Neutrophil (primary cell): ENCODE data around the gene KCNQ2.

Experiments used
- H3K27ac ChIP-seq: fragments of 200-600 bp; sonication (generic); 2 replicates; pipeline ENCODE4 v1.5.1; 2016; ENCODE audit warnings: mild to moderate bottlenecking, moderate library complexity
- H3K27me3 ChIP-seq: fragments of 200-600 bp; sonication (generic); 2 replicates; pipeline ENCODE4 v1.6.0; 2016; ENCODE audit warnings: mild to moderate bottlenecking
- H3K36me3 ChIP-seq: fragments of 200-600 bp; sonication (generic); 2 replicates; pipeline ENCODE4 v1.5.1; 2017
- H3K4me1 ChIP-seq, 2 experiments: fragments of 200-600 bp in 1 of 2; sonication (generic) in 1 of 2; 1 replicate in 1 of 2; 2 replicates in 1 of 2; pipeline versions ENCODE4 v1.5.1 to v1.6.1; 2013 to 2016; ENCODE audit warnings: low read depth in 1 of 2, low read length in 1 of 2, mild to moderate bottlenecking in 1 of 2, moderate library complexity in 1 of 2; ENCODE audit not compliant: control insufficient read depth in 1 of 2, insufficient read depth in 1 of 2
- H3K4me3 ChIP-seq, 2 experiments: fragments of 200-600 bp in 1 of 2; sonication (generic) in 1 of 2; 1 replicate in 1 of 2; 2 replicates in 1 of 2; pipeline ENCODE4 v1.5.1; 2013 to 2016; ENCODE audit warnings: low read depth in 1 of 2, low read length in 1 of 2, mild to moderate bottlenecking in 1 of 2, moderate library complexity in 1 of 2
- H3K9me3 ChIP-seq: fragments of 200-600 bp; sonication (generic); 2 replicates; pipeline ENCODE4 v1.5.1; 2016
- TF ChIP-seq, protein P1 (sequence below): fragments of 200-600 bp; sonication (generic); IDR thresholded peaks from 2 replicates; pipeline ENCODE4 v1.5.1; 2016; ENCODE audit warnings: antibody characterized with exemption

KCNQ2 gene

DNA sequence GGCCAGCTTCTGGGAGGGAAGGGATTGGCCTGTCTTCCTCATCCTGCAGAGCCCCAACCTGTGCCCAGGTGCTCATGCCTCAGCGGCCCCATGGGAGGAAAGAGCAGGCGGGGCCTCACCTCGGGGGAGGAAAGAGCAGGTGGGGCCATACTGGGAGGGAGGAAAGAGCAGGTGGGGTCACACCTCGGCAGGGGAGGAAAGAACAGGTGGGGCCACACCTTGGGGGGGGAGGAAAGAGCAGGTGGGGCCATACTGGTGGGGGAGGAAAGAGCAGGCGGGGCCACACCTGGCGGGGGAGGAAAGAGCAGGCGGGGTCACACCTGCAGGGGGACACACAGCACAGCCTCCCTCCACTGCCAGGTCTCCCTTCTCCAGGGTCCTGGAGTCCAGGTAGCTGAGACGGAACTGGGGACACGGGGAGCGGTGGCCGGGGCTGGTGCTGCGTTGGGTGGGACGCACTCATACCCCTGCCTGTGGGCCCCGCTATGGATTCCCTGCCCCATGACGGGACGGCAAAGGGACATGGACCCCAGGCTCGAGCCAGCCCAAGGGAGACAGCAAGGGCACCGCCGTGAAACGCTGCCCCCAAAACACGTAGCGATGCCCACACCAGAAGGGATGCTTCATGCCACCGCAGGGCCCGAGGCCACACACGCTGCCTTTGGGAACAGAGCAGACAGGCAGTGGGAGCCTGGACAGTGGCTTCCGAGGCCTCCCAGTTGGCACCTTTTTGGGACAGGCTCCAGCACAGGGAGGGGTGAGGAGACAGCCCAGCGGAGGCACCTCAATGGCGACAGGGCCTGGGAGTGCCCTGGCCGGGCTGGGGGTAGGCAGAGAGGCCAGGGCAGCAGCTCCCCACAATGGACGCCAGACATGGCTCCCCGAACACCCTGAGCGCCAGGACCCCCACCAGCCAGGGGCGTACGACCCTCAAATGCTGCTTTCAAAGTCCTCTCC, 68.0 kb downstream of the KCNQ2 start:
- no peaks in the 10 kb centered on the region for H3K9me3 ChIP-seq
- TF ChIP-seq, protein P1, sequence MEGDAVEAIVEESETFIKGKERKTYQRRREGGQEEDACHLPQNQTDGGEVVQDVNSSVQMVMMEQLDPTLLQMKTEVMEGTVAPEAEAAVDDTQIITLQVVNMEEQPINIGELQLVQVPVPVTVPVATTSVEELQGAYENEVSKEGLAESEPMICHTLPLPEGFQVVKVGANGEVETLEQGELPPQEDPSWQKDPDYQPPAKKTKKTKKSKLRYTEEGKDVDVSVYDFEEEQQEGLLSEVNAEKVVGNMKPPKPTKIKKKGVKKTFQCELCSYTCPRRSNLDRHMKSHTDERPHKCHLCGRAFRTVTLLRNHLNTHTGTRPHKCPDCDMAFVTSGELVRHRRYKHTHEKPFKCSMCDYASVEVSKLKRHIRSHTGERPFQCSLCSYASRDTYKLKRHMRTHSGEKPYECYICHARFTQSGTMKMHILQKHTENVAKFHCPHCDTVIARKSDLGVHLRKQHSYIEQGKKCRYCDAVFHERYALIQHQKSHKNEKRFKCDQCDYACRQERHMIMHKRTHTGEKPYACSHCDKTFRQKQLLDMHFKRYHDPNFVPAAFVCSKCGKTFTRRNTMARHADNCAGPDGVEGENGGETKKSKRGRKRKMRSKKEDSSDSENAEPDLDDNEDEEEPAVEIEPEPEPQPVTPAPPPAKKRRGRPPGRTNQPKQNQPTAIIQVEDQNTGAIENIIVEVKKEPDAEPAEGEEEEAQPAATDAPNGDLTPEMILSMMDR = no peak

GRCh38 chr20:63403403-63404105, 68.9 kb downstream of the KCNQ2 start:
- Histone ChIP-seq H3K36me3 (no peaks in the 10 kb centered on the region), H3K27ac (no peak overlapping the region), H3K4me1 (no peaks in the 10 kb centered on the region), H3K27me3 (no peaks in the 10 kb centered on the region), H3K4me3 (no peak overlapping the region), H3K9me3 (no peaks in the 10 kb centered on the region)
- TF ChIP-seq, protein P1 = no peak

More for the DNA sequence above, 68.0 kb downstream of the KCNQ2 start:
- Histone ChIP-seq H3K4me1 (no peaks in the 10 kb centered on the region), H3K27ac (no peak overlapping the region), H3K4me3 (no peak overlapping the region), H3K36me3 (no peaks in the 10 kb centered on the region), H3K27me3 (no peaks in the 10 kb centered on the region)

GRCh38 chr20:63402860-63403220, 69.6 kb downstream of the KCNQ2 start:
- no peak overlapping the region for H3K4me3 ChIP-seq
- H3K9me3 ChIP-seq = no peaks in the 10 kb centered on the region
- no peaks in the 10 kb centered on the region for H3K36me3 ChIP-seq
- TF ChIP-seq, protein P1 = no peak
- H3K27me3 ChIP-seq = no peaks in the 10 kb centered on the region
- H3K27ac ChIP-seq = no peak overlapping the region
- no peaks in the 10 kb centered on the region for H3K4me1 ChIP-seq

DNA sequence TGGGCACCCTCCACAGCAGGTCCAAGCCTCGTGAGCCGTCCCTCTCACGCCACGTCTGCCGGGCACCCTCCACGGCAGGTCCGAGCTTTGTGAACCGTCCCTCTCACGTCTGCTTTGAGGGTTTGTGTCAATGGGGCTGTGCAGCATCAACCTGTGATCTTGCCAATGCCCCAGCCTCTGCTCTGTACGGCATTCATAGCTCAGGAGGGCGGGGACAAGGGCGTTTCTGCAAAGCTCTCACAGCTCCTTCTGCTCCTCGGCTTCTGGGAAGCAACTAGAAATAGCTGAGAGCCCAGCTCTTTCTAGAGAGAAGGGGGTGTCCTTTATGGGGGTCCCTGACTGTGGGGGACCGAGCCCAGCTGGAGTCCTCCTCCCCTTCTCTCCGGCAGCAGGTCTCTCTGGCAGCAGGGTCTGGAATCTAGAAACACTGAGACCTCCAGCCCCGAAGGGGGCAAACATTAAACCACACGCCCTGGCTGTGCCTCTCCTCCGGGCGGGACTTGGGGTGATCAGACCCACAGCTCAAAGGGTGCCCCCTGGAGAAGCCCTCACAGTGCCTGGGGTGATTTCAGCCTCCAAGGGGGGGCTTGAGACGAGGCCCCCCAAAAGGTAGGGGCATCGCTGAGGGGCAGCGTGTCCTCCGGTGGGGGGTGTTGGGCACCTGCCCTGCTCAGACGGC, 70.1 kb downstream of the KCNQ2 start:
- Histone ChIP-seq H3K27me3 (no peaks in the 10 kb centered on the region), H3K36me3 (no peaks in the 10 kb centered on the region), H3K4me3 (no peak overlapping the region), H3K4me1 (no peaks in the 10 kb centered on the region), H3K27ac (no peak overlapping the region), H3K9me3 (no peaks in the 10 kb centered on the region)
- TF ChIP-seq, protein P1 = no peak

DNA sequence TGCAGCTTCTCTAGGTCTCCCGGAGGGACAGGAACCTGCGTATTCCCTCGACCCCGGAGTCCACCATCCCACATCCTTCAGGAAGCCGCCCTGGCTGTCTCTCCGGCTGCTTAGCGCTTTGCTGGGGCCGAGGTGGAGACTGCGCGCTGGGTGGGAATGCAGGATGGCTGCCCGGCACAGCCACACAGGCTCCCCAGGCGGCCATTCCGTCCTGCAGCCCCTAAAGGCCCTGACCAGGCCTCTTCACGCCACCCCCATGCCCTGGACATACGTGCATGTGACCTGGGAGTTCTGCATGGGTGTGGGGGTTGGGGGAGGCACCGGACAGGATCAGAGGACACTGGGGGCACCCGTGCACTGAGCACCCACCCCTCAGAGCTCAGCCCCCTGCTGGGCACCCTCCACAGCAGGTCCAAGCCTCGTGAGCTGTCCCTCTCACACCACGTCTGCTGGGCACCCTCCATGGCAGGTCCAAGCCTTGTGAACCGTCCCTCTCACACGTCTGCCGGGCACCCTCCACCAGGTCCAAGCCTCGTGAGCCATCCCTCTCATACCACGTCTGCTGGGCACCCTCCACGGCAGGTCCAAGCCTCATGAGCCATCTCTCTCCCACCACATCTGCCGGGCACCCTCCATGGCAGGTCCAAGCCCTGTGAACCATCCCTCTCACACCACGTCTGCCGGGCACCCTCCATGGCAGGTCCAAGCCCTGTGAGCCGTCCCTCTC, 70.9 kb downstream of the KCNQ2 start:
- Histone ChIP-seq H3K9me3 (no peaks in the 10 kb centered on the region), H3K4me1 (no peaks in the 10 kb centered on the region), H3K4me3 (no peak overlapping the region), H3K27ac (no peak overlapping the region), H3K27me3 (no peaks in the 10 kb centered on the region), H3K36me3 (no peaks in the 10 kb centered on the region)
- TF ChIP-seq, protein P1 = no peak
